Stimulated activated memory B cell treated with anti-CD40 and anti-IgM and Interleukin-4, amounts not matched to agents 10 μg/mL and 1 μg/mL and 100 μg/mL, for 72 hours (primary cell): Measurements from ENCODE around the gene FNIP2.
A peak's percentile ranks its signal among the peaks of the same experiment; 100 is the strongest.
"Not testable (repeated sequence)": the region's sequence is repeated elsewhere in the genome, so short reads cannot be mapped to it uniquely, and the experiment has no call there.

Experiments
- ATAC-seq: fragments of 150-1000 bp; cut with Tn5 transposase; 2 replicates; pipeline ENCODE4 v1.10.0; 2021
- H3K27ac Mint-ChIP-seq: one replicate; pipeline ENCODE4 v1.8.0; 2022; ENCODE audit warnings: mild to moderate bottlenecking, mixed read lengths
- H3K27me3 Mint-ChIP-seq: one replicate; pipeline ENCODE4 v1.8.0; 2022; ENCODE audit warnings: mixed read lengths
- H3K36me3 Mint-ChIP-seq: one replicate; pipeline ENCODE4 v1.8.0; 2022; ENCODE audit warnings: mixed read lengths
- H3K4me1 Mint-ChIP-seq: one replicate; pipeline ENCODE4 v1.8.0; 2022; ENCODE audit warnings: mixed read lengths
- H3K4me3 Mint-ChIP-seq: one replicate; pipeline ENCODE4 v1.8.0; 2022; ENCODE audit warnings: mild to moderate bottlenecking, moderate library complexity, mixed read lengths
- H3K9me3 Mint-ChIP-seq: one replicate; pipeline ENCODE4 v1.8.0; 2022; ENCODE audit warnings: mixed read lengths

The FNIP2 gene

DNA sequence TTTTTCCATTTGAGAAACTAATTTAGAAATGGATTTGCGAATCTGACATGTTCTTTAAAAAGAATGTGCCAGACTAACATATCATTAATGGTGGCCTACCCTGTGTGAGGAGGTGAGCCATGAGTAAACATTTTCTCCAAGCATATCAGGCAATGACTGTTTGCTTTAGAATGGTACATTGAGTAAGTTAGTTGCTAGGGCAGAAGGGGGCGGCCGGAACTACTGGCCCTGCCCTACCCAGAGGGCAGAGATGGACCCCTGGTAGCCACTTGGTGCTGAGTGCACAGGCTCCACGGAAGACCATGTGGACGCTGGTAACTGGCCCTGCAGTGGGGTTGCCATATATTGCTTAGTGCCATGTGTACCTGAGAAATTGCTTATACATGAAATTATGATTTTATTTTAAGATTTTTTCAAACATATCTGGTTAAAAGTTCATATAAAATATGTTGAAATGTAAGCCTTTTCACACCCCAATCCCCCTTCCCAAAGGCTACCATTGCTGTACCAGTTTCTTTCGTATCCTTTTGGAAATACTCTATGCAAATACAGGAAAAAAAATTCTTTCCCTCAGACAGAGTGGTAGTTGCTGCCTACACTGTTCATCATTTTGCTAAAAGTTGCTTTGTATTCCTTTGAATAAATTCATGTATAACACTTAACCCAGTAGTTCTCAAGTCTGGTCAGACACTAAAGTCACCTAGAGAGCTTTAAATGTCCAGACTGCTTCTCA lies 8.8 kb downstream of the FNIP2 start:
- H3K27me3 Mint-ChIP-seq, result peaks cover 45% of the 10 kb centered on the region
- ATAC-seq, result no peak
- H3K36me3 Mint-ChIP-seq, result no peaks in the 10 kb centered on the region
- H3K4me1 Mint-ChIP-seq, result peaks cover 8% of the 10 kb centered on the region
- no peaks in the 10 kb centered on the region for H3K9me3 Mint-ChIP-seq
- no peak overlapping the region for H3K4me3 Mint-ChIP-seq
- no peak overlapping the region for H3K27ac Mint-ChIP-seq

DNA sequence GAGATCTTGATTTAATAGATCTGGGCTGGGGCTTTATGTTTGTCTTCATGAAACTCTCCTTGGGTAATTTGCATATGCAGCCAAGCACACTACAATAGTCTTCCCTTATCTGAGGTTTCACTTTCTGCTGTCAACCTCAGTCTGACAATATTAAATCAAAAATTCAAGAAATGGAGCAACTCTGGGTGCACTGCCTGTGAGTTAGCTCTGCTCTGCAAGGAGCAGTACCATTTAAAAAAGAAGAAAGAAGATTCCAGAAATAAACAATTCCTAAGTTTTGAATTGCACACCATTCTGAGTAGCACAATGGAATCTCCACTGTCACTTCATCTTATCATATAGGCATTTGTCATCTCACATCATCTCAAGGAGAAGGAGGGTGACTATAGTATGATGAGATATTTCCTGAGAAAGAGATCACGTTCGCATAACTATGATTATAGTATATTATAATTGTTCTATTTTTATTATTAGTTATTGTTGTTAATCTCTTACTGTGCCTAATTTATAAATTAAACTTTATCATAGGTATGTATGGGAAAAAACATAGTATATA lies 9.4 kb downstream of the FNIP2 start:
- Mint-ChIP-seq H3K9me3 (no peaks in the 10 kb centered on the region), H3K27me3 (peaks cover 46% of the 10 kb centered on the region), H3K4me3 (no peak overlapping the region), H3K27ac (no peak overlapping the region), H3K36me3 (no peaks in the 10 kb centered on the region), H3K4me1 (peaks cover 8% of the 10 kb centered on the region)
- peak; percentile 81 for ATAC-seq

DNA sequence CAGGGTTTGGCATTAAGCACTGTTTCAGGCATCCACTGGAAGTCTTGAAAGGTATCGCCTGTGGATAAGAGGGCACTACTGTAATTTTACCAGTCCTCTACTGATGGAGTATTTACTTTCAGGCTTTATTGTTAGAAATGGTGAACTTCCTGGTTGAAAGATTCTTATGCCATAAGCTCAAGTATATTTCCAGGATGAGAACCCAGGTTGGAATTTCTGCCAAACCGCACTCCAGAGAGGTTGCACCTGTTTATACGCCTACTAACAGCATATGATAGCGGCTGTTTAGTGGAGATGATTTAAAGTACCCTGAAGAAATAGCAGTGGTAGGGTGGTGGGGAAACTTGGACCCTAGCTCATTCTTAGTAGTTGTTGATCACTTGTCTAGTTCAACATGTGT lies 9.9 kb downstream of the FNIP2 start:
- Mint-ChIP-seq H3K4me3 (no peak overlapping the region), H3K9me3 (no peaks in the 10 kb centered on the region)
- ATAC-seq, result no peak

GRCh38 chr4:158781963-158782362 lies 13.1 kb downstream of the FNIP2 start:
- no peak for ATAC-seq
- H3K9me3 Mint-ChIP-seq, result no peaks in the 10 kb centered on the region
- H3K27me3 Mint-ChIP-seq, result peaks cover 69% of the 10 kb centered on the region
- peaks cover 8% of the 10 kb centered on the region for H3K4me1 Mint-ChIP-seq
- no peaks in the 10 kb centered on the region for H3K36me3 Mint-ChIP-seq
- H3K4me3 Mint-ChIP-seq, result no peak overlapping the region
- H3K27ac Mint-ChIP-seq, result no peak overlapping the region

More for the DNA sequence above, 9.9 kb downstream of the FNIP2 start:
- Mint-ChIP-seq H3K4me1 (peaks cover 8% of the 10 kb centered on the region), H3K36me3 (no peaks in the 10 kb centered on the region), H3K27ac (no peak overlapping the region), H3K27me3 (peaks cover 50% of the 10 kb centered on the region)

- Mint-ChIP-seq H3K27ac (no peak overlapping the region), H3K9me3 (no peaks in the 10 kb centered on the region), H3K4me3 (no peak overlapping the region), H3K36me3 (no peaks in the 10 kb centered on the region), H3K4me1 (peaks cover 7% of the 10 kb centered on the region), H3K27me3 (peaks cover 77% of the 10 kb centered on the region)
- no peak for ATAC-seq
These were observed 13.9 kb downstream of the FNIP2 start for GRCh38 chr4:158782551-158783360.

GRCh38 chr4:158783785-158784184 lies 15.0 kb downstream of the FNIP2 start:
- H3K4me3 Mint-ChIP-seq, result no peak overlapping the region
- H3K9me3 Mint-ChIP-seq, result no peaks in the 10 kb centered on the region
- peaks cover 88% of the 10 kb centered on the region for H3K27me3 Mint-ChIP-seq
- no peaks in the 10 kb centered on the region for H3K36me3 Mint-ChIP-seq
- no peaks in the 10 kb centered on the region for H3K4me1 Mint-ChIP-seq
- no peak for ATAC-seq
- H3K27ac Mint-ChIP-seq, result no peak overlapping the region

DNA sequence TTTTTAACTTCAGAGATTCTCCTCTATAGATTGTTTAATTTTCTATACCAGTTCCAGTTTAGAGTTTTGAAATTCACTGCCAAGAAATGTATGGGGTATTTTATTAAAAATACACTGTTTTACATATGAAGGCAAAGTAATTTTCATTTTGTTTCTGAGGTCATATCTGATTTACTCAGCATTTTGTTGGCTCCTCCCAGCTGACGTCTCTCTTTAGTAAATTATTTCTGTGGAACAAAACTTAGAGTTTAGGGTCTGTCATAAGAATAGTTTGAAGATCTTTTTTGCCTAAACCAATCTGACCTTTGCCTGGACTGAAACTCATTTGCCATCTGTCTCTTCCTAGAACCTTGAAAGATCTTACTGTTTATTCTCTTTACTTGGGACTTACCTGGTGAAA lies 16.9 kb downstream of the FNIP2 start:
- H3K27me3 Mint-ChIP-seq, result peaks cover 86% of the 10 kb centered on the region
- H3K4me3 Mint-ChIP-seq, result no peak overlapping the region
- H3K4me1 Mint-ChIP-seq, result no peaks in the 10 kb centered on the region
- no peak overlapping the region for H3K27ac Mint-ChIP-seq
- no peak for ATAC-seq
- H3K36me3 Mint-ChIP-seq, result no peaks in the 10 kb centered on the region
- no peaks in the 10 kb centered on the region for H3K9me3 Mint-ChIP-seq

DNA sequence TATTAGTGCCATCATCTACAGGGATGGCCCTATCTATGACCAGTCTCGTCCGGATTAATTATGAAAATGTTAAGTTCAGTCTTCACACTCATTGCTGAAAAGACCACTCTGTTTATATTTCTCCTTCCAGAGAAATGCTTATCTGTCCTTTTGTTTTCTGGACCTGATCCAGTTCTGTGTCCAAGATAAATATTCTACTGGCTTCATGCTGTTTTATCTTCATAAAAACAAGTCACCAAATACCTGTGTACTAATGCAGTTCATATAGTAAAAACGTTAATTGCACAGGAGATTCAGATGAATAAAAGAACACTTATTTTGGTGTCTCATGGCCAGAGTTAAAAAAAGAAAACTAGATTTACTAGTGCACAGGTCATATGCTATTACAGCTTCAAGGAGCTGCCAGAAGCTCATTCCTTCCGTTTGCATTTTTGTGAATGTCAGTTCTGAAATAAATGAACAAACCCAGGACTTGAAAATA lies 17.3 kb downstream of the FNIP2 start:
- Mint-ChIP-seq H3K4me1 (no peaks in the 10 kb centered on the region), H3K27ac (no peak overlapping the region), H3K9me3 (no peaks in the 10 kb centered on the region), H3K36me3 (no peaks in the 10 kb centered on the region), H3K27me3 (peaks cover 81% of the 10 kb centered on the region), H3K4me3 (no peak overlapping the region)
- no peak for ATAC-seq

- H3K4me1 Mint-ChIP-seq, result no peaks in the 10 kb centered on the region
- H3K27ac Mint-ChIP-seq, result no peak overlapping the region
- no peak for ATAC-seq
- no peaks in the 10 kb centered on the region for H3K9me3 Mint-ChIP-seq
- H3K4me3 Mint-ChIP-seq, result no peak overlapping the region
- peaks cover 79% of the 10 kb centered on the region for H3K27me3 Mint-ChIP-seq
- no peaks in the 10 kb centered on the region for H3K36me3 Mint-ChIP-seq
These were observed 18.1 kb downstream of the FNIP2 start for GRCh38 chr4:158786955-158787354.

DNA sequence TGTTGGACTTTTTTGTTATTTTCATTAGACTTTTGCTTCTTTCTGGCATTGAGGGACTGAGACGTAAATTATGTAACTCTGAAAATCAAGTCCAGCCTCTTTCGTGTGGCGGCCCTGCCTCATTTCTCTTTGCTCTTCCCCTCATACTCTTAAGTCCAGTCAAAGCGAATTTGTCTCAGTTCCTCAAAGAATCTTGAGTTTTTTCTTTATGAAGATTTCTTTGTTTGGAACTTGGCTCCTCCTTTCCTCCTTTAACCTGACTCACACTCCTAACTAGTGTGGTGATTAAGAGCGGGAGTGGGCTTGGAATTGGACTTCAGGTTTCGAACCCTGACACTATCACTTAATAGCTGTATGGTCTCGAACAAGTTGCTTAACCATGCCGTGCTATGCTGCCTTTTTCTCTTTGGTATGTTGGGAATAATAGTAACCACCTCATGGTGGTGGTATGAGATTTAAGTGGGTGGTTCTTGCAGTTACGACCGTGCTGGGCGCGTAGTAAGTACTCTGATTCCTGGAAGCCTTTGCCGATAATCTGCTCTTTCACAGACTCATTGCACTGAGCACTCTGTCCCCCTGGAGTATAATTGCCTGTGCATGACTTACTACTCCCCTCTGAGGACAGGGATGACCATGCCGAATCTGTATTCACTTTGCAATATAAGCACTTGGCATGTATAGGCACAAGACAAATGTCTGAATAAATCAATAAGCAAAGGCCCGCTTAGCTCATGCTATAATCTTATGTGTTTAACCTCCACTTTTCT lies 19.1 kb downstream of the FNIP2 start:
- Mint-ChIP-seq H3K4me1 (no peaks in the 10 kb centered on the region), H3K4me3 (no peak overlapping the region), H3K9me3 (no peaks in the 10 kb centered on the region), H3K36me3 (no peaks in the 10 kb centered on the region), H3K27me3 (peaks cover 79% of the 10 kb centered on the region), H3K27ac (no peak overlapping the region)
- no peak for ATAC-seq

- H3K27ac Mint-ChIP-seq, result no peak overlapping the region
These were observed 19.7 kb downstream of the FNIP2 start for GRCh38 chr4:158788516-158788915.

GRCh38 chr4:158789853-158790252 lies 21.0 kb downstream of the FNIP2 start:
- H3K4me3 Mint-ChIP-seq, result no peak overlapping the region
- no peak overlapping the region for H3K27ac Mint-ChIP-seq
- H3K9me3 Mint-ChIP-seq, result no peaks in the 10 kb centered on the region
- H3K36me3 Mint-ChIP-seq, result no peaks in the 10 kb centered on the region
- no peaks in the 10 kb centered on the region for H3K4me1 Mint-ChIP-seq
- peaks cover 70% of the 10 kb centered on the region for H3K27me3 Mint-ChIP-seq
- ATAC-seq, result no peak

More at GRCh38 chr4:158788516-158788915, 19.7 kb downstream of the FNIP2 start:
- H3K4me3 Mint-ChIP-seq, result no peak overlapping the region
- H3K4me1 Mint-ChIP-seq, result no peaks in the 10 kb centered on the region
- H3K36me3 Mint-ChIP-seq, result no peaks in the 10 kb centered on the region
- no peaks in the 10 kb centered on the region for H3K9me3 Mint-ChIP-seq
- no peak for ATAC-seq
- H3K27me3 Mint-ChIP-seq, result peaks cover 79% of the 10 kb centered on the region

DNA sequence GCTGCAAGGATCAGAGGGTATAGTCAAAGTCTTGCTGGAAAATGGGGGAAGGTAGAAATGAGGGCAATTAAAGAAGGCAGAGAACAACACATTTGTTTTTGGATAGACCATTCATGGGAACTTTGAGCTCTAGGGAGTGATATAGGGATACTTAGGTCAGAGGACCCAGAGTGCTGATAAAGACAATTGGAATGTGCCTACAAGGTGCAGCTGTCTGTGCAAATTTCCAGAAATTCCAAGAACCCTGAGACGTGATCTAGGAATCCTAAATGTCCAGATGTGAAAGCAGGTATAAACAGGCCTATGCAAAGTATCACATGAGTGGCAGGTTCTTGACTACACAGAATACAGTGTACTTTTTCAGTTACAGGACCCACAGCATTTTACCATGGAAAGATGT lies 24.2 kb downstream of the FNIP2 start:
- H3K4me1 Mint-ChIP-seq, result no peaks in the 10 kb centered on the region
- no peaks in the 10 kb centered on the region for H3K36me3 Mint-ChIP-seq
- H3K27me3 Mint-ChIP-seq, result peaks cover 69% of the 10 kb centered on the region
- H3K4me3 Mint-ChIP-seq, result no peak overlapping the region
- H3K9me3 Mint-ChIP-seq, result no peaks in the 10 kb centered on the region
- ATAC-seq, result no peak
- H3K27ac Mint-ChIP-seq, result no peak overlapping the region

GRCh38 chr4:158793430-158793829 lies 24.6 kb downstream of the FNIP2 start:
- H3K4me3 Mint-ChIP-seq, H3K36me3 Mint-ChIP-seq, H3K9me3 Mint-ChIP-seq, ATAC-seq, H3K4me1 Mint-ChIP-seq, H3K27ac Mint-ChIP-seq: not testable (repeated sequence)
- H3K27me3 Mint-ChIP-seq, result peaks cover 69% of the 10 kb centered on the region
